Breast epithelium (tissue), 4 donors: ENCODE results near the gene CCDC78. TPM values are rescaled to one million over a fixed set of nuclear protein-coding genes. Genes with fewer than 3 reads are reported as not detected.

ENCODE experiments used
- DNase-seq, 2 donors: peaks; one replicate each; pipeline ENCODE4 v3.0.0-alpha.2; 2019; ENCODE audit warnings: low spot score in 2 of 2
- H3K27ac ChIP-seq, 2 donors: fragments of 200-600 bp; sonication (generic) in 1 of 2; one replicate each; pipeline ENCODE4 v1.5.1; 2016 to 2019; ENCODE audit warnings: mild to moderate bottlenecking in 1 of 2
- H3K27me3 ChIP-seq, 2 donors: fragments of 200-600 bp; sonication (generic) in 1 of 2; one replicate each; pipeline versions ENCODE4 v1.5.1 to v1.6.0; 2017 to 2019; ENCODE audit warnings: control low read depth in 1 of 2, mild to moderate bottlenecking in 1 of 2
- H3K36me3 ChIP-seq: fragments of 200-600 bp; one replicate; pipeline ENCODE4 v1.5.1; 2019
- H3K4me1 ChIP-seq, 2 donors: fragments of 200-600 bp; sonication (generic); one replicate each; pipeline ENCODE4 v1.5.1; 2016 to 2019; ENCODE audit warnings: control low read depth in 1 of 2
- H3K4me3 ChIP-seq, 3 donors: fragments of 200-600 bp; sonication (generic); 1 replicate in 2 of 3; 2 replicates in 1 of 3; pipeline ENCODE4 v1.5.1; 2016 to 2019; ENCODE audit warnings: mild to moderate bottlenecking in 3 of 3, moderate library complexity in 2 of 3
- H3K9me3 ChIP-seq, 2 donors: fragments of 200-600 bp; sonication (generic) in 1 of 2; one replicate each; pipeline ENCODE4 v1.5.1; 2016 to 2019; ENCODE audit warnings: control low read depth in 1 of 2
- POLR2A ChIP-seq: fragments of 450-650 bp; IDR thresholded peaks from one replicate; pipeline ENCODE4 v1.6.1; 2016; ENCODE audit warnings: antibody characterized with exemption, mild to moderate bottlenecking, moderate library complexity
- POLR2AphosphoS5 ChIP-seq, 3 donors: sonication (generic); formaldehyde crosslinking; IDR thresholded peaks; one replicate each; pipeline ENCODE4 v1.6.1; 2017; ENCODE audit warnings: antibody characterized with exemption in 3 of 3
- intact Hi-C: fragments of 100-400 bp; cut with DNase I; formaldehyde crosslinking; loops from one replicate; pipeline ENCODE4 v1.15.1; 2023; ENCODE audit warnings: low total_unique reads
- total RNA-seq, 3 donors: library from RNA; depleted of rRNA; stranded (reverse); fragments of >200 nt; gene quantifications; one replicate each; pipeline ENCODE4 v1.1.0, GENCODE V29; 2016
- TF ChIP-seq, protein P1 (sequence below), 3 donors: fragments of 450-650 bp; IDR thresholded peaks; one replicate each; pipeline ENCODE4 v1.5.1; 2016 to 2017; ENCODE audit warnings: antibody characterized with exemption in 3 of 3, mild to moderate bottlenecking in 3 of 3, moderate library complexity in 3 of 3

The CCDC78 gene
- total RNA-seq, 3 donors from 2014 or later, result 0.48 to 2.9 (median 2.6) TPM

DNA sequence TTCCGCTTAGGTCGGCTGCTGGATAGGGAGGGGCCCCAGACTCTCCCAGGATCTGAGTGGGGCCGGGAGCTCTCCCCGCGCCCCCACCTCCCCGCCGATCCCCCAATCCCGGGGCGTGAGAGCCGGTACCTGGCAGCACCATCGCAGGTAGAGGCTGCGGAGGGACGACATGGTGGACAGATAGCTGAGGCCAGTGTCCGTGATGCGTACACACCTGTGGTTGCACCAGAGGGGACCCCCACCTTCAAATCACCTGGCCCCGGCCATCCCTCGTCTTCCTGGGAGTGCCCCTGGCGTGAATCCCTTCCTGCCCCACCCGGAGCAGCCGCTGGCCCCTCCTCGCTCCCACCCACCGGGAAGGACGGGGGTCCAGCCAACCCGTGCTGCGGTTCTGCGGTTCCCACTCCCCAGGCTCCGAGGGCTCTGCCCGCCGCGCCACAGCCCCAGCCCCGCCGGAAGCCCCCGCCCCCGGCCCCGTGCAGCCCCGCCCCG is 31.3 kb downstream of the CCDC78 start:
- TF ChIP-seq POLR2A, result no peak
- TF ChIP-seq, protein P1, sequence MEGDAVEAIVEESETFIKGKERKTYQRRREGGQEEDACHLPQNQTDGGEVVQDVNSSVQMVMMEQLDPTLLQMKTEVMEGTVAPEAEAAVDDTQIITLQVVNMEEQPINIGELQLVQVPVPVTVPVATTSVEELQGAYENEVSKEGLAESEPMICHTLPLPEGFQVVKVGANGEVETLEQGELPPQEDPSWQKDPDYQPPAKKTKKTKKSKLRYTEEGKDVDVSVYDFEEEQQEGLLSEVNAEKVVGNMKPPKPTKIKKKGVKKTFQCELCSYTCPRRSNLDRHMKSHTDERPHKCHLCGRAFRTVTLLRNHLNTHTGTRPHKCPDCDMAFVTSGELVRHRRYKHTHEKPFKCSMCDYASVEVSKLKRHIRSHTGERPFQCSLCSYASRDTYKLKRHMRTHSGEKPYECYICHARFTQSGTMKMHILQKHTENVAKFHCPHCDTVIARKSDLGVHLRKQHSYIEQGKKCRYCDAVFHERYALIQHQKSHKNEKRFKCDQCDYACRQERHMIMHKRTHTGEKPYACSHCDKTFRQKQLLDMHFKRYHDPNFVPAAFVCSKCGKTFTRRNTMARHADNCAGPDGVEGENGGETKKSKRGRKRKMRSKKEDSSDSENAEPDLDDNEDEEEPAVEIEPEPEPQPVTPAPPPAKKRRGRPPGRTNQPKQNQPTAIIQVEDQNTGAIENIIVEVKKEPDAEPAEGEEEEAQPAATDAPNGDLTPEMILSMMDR (IDR thresholded peaks at IDR 0.05), result no peak
- TF ChIP-seq POLR2AphosphoS5 (IDR thresholded peaks at IDR 0.05), result no peak
- peaks cover 14 to 19% of the 10 kb centered on the region in 2 donors for H3K4me1 ChIP-seq
- peaks cover 15 to 49% of the 10 kb centered on the region in 2 donors for H3K27me3 ChIP-seq
- no peak for DNase-seq
- intact Hi-C loops, result no loop called here
- H3K36me3 ChIP-seq, result no peaks in the 10 kb centered on the region
- peak overlapping the region in 2 of 3 donors; percentile 51 to 68 for H3K4me3 ChIP-seq
- H3K9me3 ChIP-seq, result no peaks in the 10 kb centered on the region
- peak overlapping the region in 1 of 2 donors; percentile 52 for H3K27ac ChIP-seq

GRCh38 chr16:694187-694862 is 31.9 kb downstream of the CCDC78 start:
- Histone ChIP-seq H3K36me3 (no peaks in the 10 kb centered on the region), H3K27me3 (peaks cover 15 to 44% of the 10 kb centered on the region in 2 donors), H3K4me1 (peaks cover 19 to 24% of the 10 kb centered on the region in 2 donors), H3K27ac (no peak overlapping the region), H3K9me3 (no peaks in the 10 kb centered on the region), H3K4me3 (peak overlapping the region in 2 of 3 donors; percentile 51 to 68)
- intact Hi-C loops, result no loop called here
- TF ChIP-seq POLR2A (no peak), POLR2AphosphoS5 (IDR thresholded peaks at IDR 0.05) (no peak)
- TF ChIP-seq, protein P1 (IDR thresholded peaks at IDR 0.05), result no peak
- DNase-seq, result no peak

DNA sequence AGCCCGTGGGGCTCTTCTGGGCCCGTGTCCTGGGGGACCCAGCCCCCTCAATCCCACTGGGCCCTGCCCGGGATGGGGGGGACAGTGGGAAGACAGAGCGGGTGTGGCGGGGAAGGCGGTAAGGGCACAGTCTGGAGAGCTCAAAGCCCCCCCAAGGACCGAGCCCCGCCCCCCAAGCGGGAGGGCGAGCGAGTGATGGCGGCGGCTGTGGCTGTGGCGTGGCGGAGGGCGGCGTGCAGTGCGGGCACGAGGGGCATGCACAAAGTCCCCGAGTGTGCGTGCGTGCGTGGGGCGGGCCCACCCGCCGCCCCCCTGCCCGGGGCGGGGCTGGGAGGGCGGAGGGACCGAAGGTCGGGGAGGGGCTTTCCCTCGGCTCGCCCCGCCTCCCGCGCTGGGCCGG is 32.5 kb downstream of the CCDC78 start:
- Histone ChIP-seq H3K27me3 (peaks cover 15 to 39% of the 10 kb centered on the region in 2 donors), H3K36me3 (no peaks in the 10 kb centered on the region), H3K4me3 (peak overlapping the region in 2 of 3 donors; percentile 51 to 68), H3K9me3 (no peaks in the 10 kb centered on the region), H3K27ac (peak overlapping the region in 1 of 2 donors; percentile 19), H3K4me1 (peaks cover 24 to 29% of the 10 kb centered on the region in 2 donors)
- no peak for DNase-seq
- intact Hi-C loops, result no loop called here
- TF ChIP-seq POLR2AphosphoS5 (IDR thresholded peaks at IDR 0.05), result no peak
- TF ChIP-seq, protein P1 (IDR thresholded peaks at IDR 0.05), result no peak
- TF ChIP-seq POLR2A, result no peak

DNA sequence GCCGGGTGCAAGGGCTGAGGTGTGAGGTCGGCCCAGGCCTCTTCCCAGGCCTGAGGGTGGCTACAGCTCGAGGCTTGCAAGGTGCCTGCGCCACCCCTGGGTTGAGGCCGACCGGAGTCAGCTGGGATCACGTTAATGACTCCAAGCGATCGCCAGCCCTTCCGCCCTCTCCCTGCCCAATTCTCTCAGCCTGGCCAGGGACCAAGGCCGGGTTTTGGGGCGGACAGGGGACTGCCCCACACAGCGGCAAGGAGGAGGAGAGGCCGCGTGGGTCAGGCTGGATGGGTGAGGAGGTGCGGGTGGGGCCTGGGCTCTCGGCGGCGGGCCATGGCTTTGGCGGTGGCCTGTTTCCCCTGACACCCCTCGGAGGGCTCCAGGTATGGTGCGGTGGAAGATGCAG is 32.9 kb downstream of the CCDC78 start:
- Histone ChIP-seq H3K36me3 (no peaks in the 10 kb centered on the region), H3K4me1 (peaks cover 24 to 29% of the 10 kb centered on the region in 2 donors), H3K27ac (peak overlapping the region in 1 of 2 donors; percentile 19), H3K27me3 (peaks cover 15 to 39% of the 10 kb centered on the region in 2 donors), H3K9me3 (no peaks in the 10 kb centered on the region), H3K4me3 (peak overlapping the region in 1 of 3 donors; percentile 68)
- TF ChIP-seq POLR2A (no peak), POLR2AphosphoS5 (IDR thresholded peaks at IDR 0.05) (no peak)
- TF ChIP-seq, protein P1 (IDR thresholded peaks at IDR 0.05), result no peak
- no peak for DNase-seq
- intact Hi-C loops, result no loop called here
